ENCODE data around the gene PEDS1. TPM values are rescaled to one million over a fixed set of nuclear protein-coding genes. Genes with fewer than 3 reads are reported as not detected.

The PEDS1 gene
- total and polyA plus RNA-seq, 2 of the 4 experiments (the other 2 are of a cell fraction), result 24.0 to 59.9 TPM

- peak overlapping the region; percentile 23 for H2AFZ ChIP-seq (replicated peaks; ENCODE audit: low read length, poor library complexity)
- H3K79me1 ChIP-seq (ENCODE audit: low read depth in 1 of 2, low read length in 2 of 2), result peaks cover 0 to 32% of the 10 kb centered on the region in 2 experiments; a peak in 3 of 4 replicates
- no peak overlapping the region for H3K27ac ChIP-seq (ENCODE audit: insufficient read depth, low read length)
- dilution Hi-C loops (cut with HindIII; ENCODE audit: low sequenced_read_pairs, unreplicated experiment), result no loop called here
- no peak overlapping the region for H3K23ac ChIP-seq (ENCODE audit: low read depth, low read length)
- DNase-seq, result peak; percentile 55
- no peak overlapping the region for H4K91ac ChIP-seq (ENCODE audit: insufficient read depth, low read depth, low read length)
- peaks cover 2% of the 10 kb centered on the region; the same call in 1 of the 2 replicates for H3K9me1 ChIP-seq (ENCODE audit: insufficient read depth, low read length)
- H2BK5ac ChIP-seq (ENCODE audit: low read depth, low read length, poor library complexity, severe bottlenecking), result no peak overlapping the region
- no TSS peak for BruUV-seq (replicated peaks)
- TF ChIP-seq BHLHE40 (IDR thresholded peaks at IDR 0.05; ENCODE audit: low read depth, low read length) (no peak), NFE2L2 (IDR thresholded peaks at IDR 0.05; ENCODE audit: low read depth, low read length) (no peak), RFX5 (IDR thresholded peaks at IDR 0.05; ENCODE audit: low read depth, low read length) (no peak), USF2 (IDR thresholded peaks at IDR 0.05; ENCODE audit: low read depth, low read length) (peak; percentile 93)
- H2BK120ac ChIP-seq (ENCODE audit: low read depth, low read length), result no peak overlapping the region
- no peak overlapping the region for H2BK20ac ChIP-seq (ENCODE audit: low read depth, low read length)
- no peak overlapping the region for H2AK5ac ChIP-seq (ENCODE audit: low read depth, low read length)
- H4K20me1 ChIP-seq (ENCODE audit: insufficient read depth, low read length), result peaks cover 4% of the 10 kb centered on the region; the same call in 1 of the 2 replicates
- H3K4me1 ChIP-seq (ENCODE audit: control insufficient read depth, insufficient read depth, low read length), result peaks cover 3% of the 10 kb centered on the region
- H4K8ac ChIP-seq (ENCODE audit: low read depth in 2 of 2, low read length in 2 of 2), result no peak overlapping the region
- no peak overlapping the region for H3K4me3 ChIP-seq (ENCODE audit: insufficient read depth, low read depth, low read length)
- H2AK9ac ChIP-seq (replicated peaks; ENCODE audit: low read depth, low read length, poor library complexity), result peak overlapping the region; percentile 62
- H2BK15ac ChIP-seq (ENCODE audit: low read depth, low read length), result no peak overlapping the region
- H3K9me3 ChIP-seq (ENCODE audit: control insufficient read depth, insufficient read depth, low read length), result no peaks in the 10 kb centered on the region
- in situ Hi-C loops (cut with MboI; ENCODE audit: low sequenced_read_pairs), result no loop called here
- ATAC-seq (ENCODE audit: low read depth), result peak; percentile 35
- H3K4ac ChIP-seq (ENCODE audit: low read depth, low read length), result no peak overlapping the region
- H3K36me3 ChIP-seq (ENCODE audit: control insufficient read depth, insufficient read depth, low read length), result peaks cover 29% of the 10 kb centered on the region
- WGBS, 2 experiments (ENCODE audit: extremely low coverage in 2 of 2, insufficient read length in 1 of 2), result no CpG with 5 or more reads among the region's 4 CpGs
- ChIA-PET CTCF (interaction anchor here (1.7 to 2.7 kb wide), 3 partner anchors 31 to 50 kb away, joined by 6 to 19 read pairs (median 6); no protein-coding TSS in a partner anchor), POLR2A (ENCODE audit: unreplicated experiment) (no interaction called here)
- no peak overlapping the region for H3K9ac ChIP-seq (ENCODE audit: low read depth, low read length)
- no peak overlapping the region for H3K56ac ChIP-seq (ENCODE audit: extremely low read depth, insufficient read depth, low read length)
- H3K4me2 ChIP-seq (ENCODE audit: low read depth, low read length), result no peak overlapping the region
- H4K5ac ChIP-seq (ENCODE audit: low read depth, low read length), result no peak overlapping the region
- H3K14ac ChIP-seq (replicated peaks; ENCODE audit: low read depth, low read length), result no peak overlapping the region
- H3K27me3 ChIP-seq (ENCODE audit: control insufficient read depth, insufficient read depth, low read length), result no peaks in the 10 kb centered on the region
- intact Hi-C loops (cut with micrococcal nuclease), result loop anchor here (1.0 kb wide), 1 partner anchor 47 kb away; no protein-coding TSS in a partner anchor
- H3K18ac ChIP-seq (ENCODE audit: low read depth, low read length), result no peak overlapping the region
Measured at GRCh38 chr20:50121858-50122271, 31.7 kb downstream of the PEDS1 start.

Measured in IMR-90 (cell line).